IMR-90 (cell line): Measurements from ENCODE around the gene COQ4. TPM values are rescaled to one million over a fixed set of nuclear protein-coding genes. Genes with fewer than 3 reads are reported as not detected.

ENCODE experiments used
- ATAC-seq: fragments of 200-7000 bp; cut with Tn5 transposase; 2 replicates; pipeline ENCODE4 v1.9.1; 2020; ENCODE audit warnings: low read depth, mild to moderate bottlenecking, moderate library complexity
- Bru-seq: library from RNA; stranded (reverse); fragments of 400-500 nt; gene quantifications from one replicate; lab custom pipeline; 2021; lab: Mats Ljungman, UMichigan
- BruChase-seq, 2 experiments: library from RNA; stranded (reverse); fragments of 400-500 nt; gene quantifications; one replicate each; lab custom pipeline; 2021; lab: Mats Ljungman, UMichigan
- BruUV-seq: library from RNA; stranded (reverse); fragments of 400-500 nt; replicated peaks from 2 replicates; lab custom pipeline; 2021; lab: Mats Ljungman, UMichigan
- CTCF ChIA-PET: fragments of 300-600 bp; formaldehyde crosslinking; extraction: SDS; loops from one replicate; lab custom pipeline; 2021; ENCODE audit warnings: antibody characterized with exemption; lab: Yijun Ruan, JAX
- POLR2A ChIA-PET: fragments of 300-600 bp; sonication (Branson Sonifier 250); formaldehyde crosslinking; loops from one replicate; lab custom pipeline; 2022; ENCODE audit warnings: antibody characterized with exemption; ENCODE audit not compliant: unreplicated experiment; lab: Charles Lee
- DNase-seq: peaks from one replicate; pipeline ENCODE4 v3.0.0; 2013
- H2AFZ ChIP-seq: replicated peaks from 2 replicates; pipeline ENCODE3; 2013; ENCODE audit warnings: low read length, mild to moderate bottlenecking; ENCODE audit not compliant: poor library complexity
- H2AK5ac ChIP-seq: 2 replicates; pipeline ENCODE4 v1.6.1; 2013; ENCODE audit warnings: low read depth, low read length, inconsistent platforms
- H2AK9ac ChIP-seq: replicated peaks from 2 replicates; pipeline ENCODE3; 2013; ENCODE audit warnings: mild to moderate bottlenecking, low read depth, low read length, moderate library complexity; ENCODE audit not compliant: poor library complexity
- H2BK120ac ChIP-seq: 2 replicates; pipeline ENCODE4 v1.6.1; 2013; ENCODE audit warnings: low read depth, low read length, inconsistent platforms
- H2BK15ac ChIP-seq: 3 replicates; pipeline ENCODE4 v1.6.1; 2013; ENCODE audit warnings: low read depth, low read length, inconsistent platforms
- H2BK20ac ChIP-seq: 2 replicates; pipeline ENCODE4 v1.6.1; 2013; ENCODE audit warnings: low read depth, mild to moderate bottlenecking, inconsistent platforms, low read length, moderate library complexity
- H2BK5ac ChIP-seq: 2 replicates; pipeline ENCODE4 v1.6.1; 2013; ENCODE audit warnings: mild to moderate bottlenecking, low read depth, low read length, inconsistent platforms; ENCODE audit not compliant: poor library complexity, severe bottlenecking
- H3K14ac ChIP-seq: replicated peaks from 2 replicates; pipeline ENCODE4 v1.6.1; 2013; ENCODE audit warnings: low read depth, low read length, inconsistent platforms
- H3K18ac ChIP-seq: 2 replicates; pipeline ENCODE4 v1.6.1; 2013; ENCODE audit warnings: low read depth, low read length, control low read depth
- H3K23ac ChIP-seq: 2 replicates; pipeline ENCODE4 v1.6.1; 2013; ENCODE audit warnings: low read depth, low read length, inconsistent platforms
- H3K27ac ChIP-seq: 2 replicates; pipeline ENCODE4 v1.5.1; 2013; ENCODE audit warnings: mild to moderate bottlenecking, control low read depth, low read length; ENCODE audit not compliant: insufficient read depth
- H3K27me3 ChIP-seq: 2 replicates; pipeline ENCODE4 v1.6.1; 2013; ENCODE audit warnings: low read length; ENCODE audit not compliant: control insufficient read depth, insufficient read depth
- H3K36me3 ChIP-seq: 2 replicates; pipeline ENCODE4 v1.6.1; 2013; ENCODE audit warnings: low read length, mixed read lengths; ENCODE audit not compliant: control insufficient read depth, insufficient read depth
- H3K4ac ChIP-seq: 2 replicates; pipeline ENCODE4 v1.6.1; 2013; ENCODE audit warnings: low read depth, low read length, inconsistent platforms
- H3K4me1 ChIP-seq: 2 replicates; pipeline ENCODE4 v1.6.1; 2013; ENCODE audit warnings: low read length, mixed read lengths; ENCODE audit not compliant: control insufficient read depth, insufficient read depth
- H3K4me2 ChIP-seq: 2 replicates; pipeline ENCODE4 v1.6.1; 2013; ENCODE audit warnings: low read depth, mild to moderate bottlenecking, control low read depth, low read length, moderate library complexity
- H3K4me3 ChIP-seq: 2 replicates; pipeline ENCODE4 v1.5.1; 2013; ENCODE audit warnings: low read depth, mild to moderate bottlenecking, control low read depth, low read length, moderate library complexity; ENCODE audit not compliant: insufficient read depth
- H3K56ac ChIP-seq: 2 replicates; pipeline ENCODE4 v1.6.1; 2013; ENCODE audit warnings: low read length, inconsistent platforms; ENCODE audit not compliant: insufficient read depth; ENCODE audit errors: extremely low read depth
- H3K79me1 ChIP-seq, 2 experiments: 2 replicates each; pipeline ENCODE4 v1.6.1; 2013; ENCODE audit warnings: low read length in 2 of 2, inconsistent platforms in 1 of 2, low read depth in 1 of 2
- H3K9ac ChIP-seq: 2 replicates; pipeline ENCODE4 v1.6.1; 2013; ENCODE audit warnings: low read depth, low read length, control low read depth
- H3K9me1 ChIP-seq: 2 replicates; pipeline ENCODE4 v1.6.1; 2013; ENCODE audit warnings: low read length, inconsistent platforms; ENCODE audit not compliant: insufficient read depth
- H3K9me3 ChIP-seq: 2 replicates; pipeline ENCODE4 v1.6.1; 2013; ENCODE audit warnings: low read length; ENCODE audit not compliant: control insufficient read depth, insufficient read depth
- H4K20me1 ChIP-seq: 2 replicates; pipeline ENCODE4 v1.6.1; 2013; ENCODE audit warnings: low read length, inconsistent platforms; ENCODE audit not compliant: insufficient read depth
- H4K5ac ChIP-seq: 2 replicates; pipeline ENCODE4 v1.6.1; 2013; ENCODE audit warnings: mild to moderate bottlenecking, low read depth, low read length, control low read depth
- H4K8ac ChIP-seq, 2 experiments: 2 replicates each; pipeline ENCODE4 v1.6.1; 2013; ENCODE audit warnings: low read depth in 2 of 2, low read length in 2 of 2, control low read depth in 1 of 2, inconsistent platforms in 1 of 2
- H4K91ac ChIP-seq: 2 replicates; pipeline ENCODE4 v1.6.1; 2013; ENCODE audit warnings: low read depth, low read length, inconsistent platforms; ENCODE audit not compliant: insufficient read depth
- ELK1 ChIP-seq: fragments of 150-350 bp; IDR thresholded peaks from 2 replicates; pipeline ENCODE4 v1.6.1; 2016; ENCODE audit warnings: low read depth, mild to moderate bottlenecking, low read length, moderate library complexity, borderline replicate concordance
- MAFK ChIP-seq: IDR thresholded peaks from 2 replicates; pipeline ENCODE4 v1.6.1; 2012; ENCODE audit warnings: low read depth, low read length, improper control_type of control experiment
- MAZ ChIP-seq: IDR thresholded peaks from 2 replicates; pipeline ENCODE4 v1.6.1; 2012; ENCODE audit warnings: low read depth, mild to moderate bottlenecking, low read length, improper control_type of control experiment, moderate library complexity, borderline replicate concordance
- MXI1 ChIP-seq: IDR thresholded peaks from 2 replicates; pipeline ENCODE4 v1.6.1; 2012; ENCODE audit warnings: low read depth, mild to moderate bottlenecking, low read length, moderate library complexity, borderline replicate concordance
- NFE2L2 ChIP-seq: fragments of 150-350 bp; IDR thresholded peaks from 2 replicates; pipeline ENCODE4 v1.6.1; 2016; ENCODE audit warnings: low read depth, mild to moderate bottlenecking, low read length
- POLR2A ChIP-seq: IDR thresholded peaks from 2 replicates; pipeline ENCODE4 v1.6.1; 2012; ENCODE audit warnings: mild to moderate bottlenecking, low read depth, low read length
- RCOR1 ChIP-seq: IDR thresholded peaks from 2 replicates; pipeline ENCODE4 v1.6.1; 2012; ENCODE audit warnings: mild to moderate bottlenecking, low read length, improper control_type of control experiment; ENCODE audit not compliant: insufficient replicate concordance
- SMC3 ChIP-seq: fragments of 150-350 bp; IDR thresholded peaks from 2 replicates; pipeline ENCODE4 v1.6.1; 2016; ENCODE audit warnings: low read depth, mild to moderate bottlenecking, antibody characterized with exemption, low read length, moderate library complexity
- WGBS, 2 experiments: methylation state at CpG; one replicate each; pipeline versions ENCODE4 v1.1.5 to v1.1.7; 2013; ENCODE audit warnings: missing lambda C conversion rate in 2 of 2; ENCODE audit not compliant: insufficient read length in 1 of 2; ENCODE audit errors: extremely low coverage in 2 of 2; 5-methylcytosine and 5-hydroxymethylcytosine counted together
- dilution Hi-C: fragments of 300-500 bp; cut with HindIII; formaldehyde crosslinking; loops from one replicate; pipeline ENCODE4 v1.14.3; 2018; ENCODE audit warnings: low sequenced_read_pairs; ENCODE audit not compliant: unreplicated experiment
- in situ Hi-C: fragments of 300-500 bp; cut with MboI; formaldehyde crosslinking; loops from 3 replicates; pipeline ENCODE4 v1.14.3; 2019; ENCODE audit warnings: low sequenced_read_pairs, inconsistent platforms, mixed read lengths
- intact Hi-C: fragments of 100-400 bp; cut with micrococcal nuclease; formaldehyde crosslinking; loops from 2 replicates; pipeline ENCODE4 v1.10.0; 2022
- long read RNA-seq: library from polyadenylated mRNA; unstranded; transcript quantifications from one replicate; pipeline ENCODE4 v2.0.0, GENCODE V29; 2021; ENCODE audit not compliant: unreplicated experiment
- polyA plus RNA-seq, 3 experiments: library from polyadenylated mRNA; depleted of rRNA; stranded (reverse); fragments of >200 nt; gene quantifications; 2 replicates each; pipeline ENCODE4 v1.2.3, GENCODE V29; 2012; ENCODE audit warnings: low replicate concordance in 1 of 3
- total RNA-seq: library from RNA; depleted of rRNA; stranded (reverse); fragments of >200 nt; gene quantifications from 2 replicates; pipeline ENCODE4 v1.2.3, GENCODE V29; 2012; rRNA removed

Gene COQ4
- total RNA-seq (20.0 and 20.1 TPM in 2 replicates), polyA plus RNA-seq (2012; rRNA removed) (40.7 and 41.4 TPM in 2 replicates), Bru-seq, nascent RNA (percentile 66 among the genes with signal in this experiment), BruChase-seq, experiment 1, labeled RNA remaining after a 6-hour chase (percentile 87 among the genes with signal in this experiment), BruChase-seq, experiment 2, labeled RNA remaining after a 2-hour chase (percentile 85 among the genes with signal in this experiment)
- 39.1 and 45.7 TPM in 2 replicates for polyA plus RNA-seq (2012; cell fraction: cytosol; rRNA removed)
- 112 and 183 TPM in 2 replicates for polyA plus RNA-seq (2012; cell fraction: nucleus; rRNA removed; ENCODE audit: low replicate concordance)
- long read RNA-seq, transcript COQ4-201 (7 exons, 1,548 nt) = major isoform, 5 of 17 reads
- long read RNA-seq, partial matches to known transcripts = 6 of 17 reads
- long read RNA-seq, other reads (novel, unspliced or antisense) = 3 of 17 reads

GRCh38 chr9:128322404-128323211 is at the start of gene COQ4, which contains the start of gene TRUB2:
TSS of gene COQ4 (plus strand) at chr9:128322839. CDS start at chr9:128322859, 20 bp downstream.
TSS of gene TRUB2 (minus strand) at chr9:128322447. CDS start at chr9:128322408, 39 bp downstream.
- intact Hi-C loops (loop anchor here (2.0 kb wide), 1 partner anchor 28 kb away; no protein-coding TSS in a partner anchor), dilution Hi-C loops (no loop called here), in situ Hi-C loops (no loop called here)
- CTCF ChIA-PET = no interaction called here
- H3K18ac ChIP-seq = peak within 1 kb of the TSS; percentile 99
- POLR2A ChIA-PET = no interaction called here
- H3K27ac ChIP-seq = peak within 1 kb of the TSS; percentile 99
- H3K4me1 ChIP-seq = peaks cover 5% of the 10 kb centered on the region
- peak within 1 kb of the TSS; percentile 100 for H3K23ac ChIP-seq
- peak within 1 kb of the TSS; percentile 98 for H2AFZ ChIP-seq
- peaks cover 15% of the 10 kb centered on the region for H3K36me3 ChIP-seq
- peak; percentile 92 for DNase-seq
- H3K4me3 ChIP-seq = peak within 1 kb of the TSS; percentile 57
- peak within 1 kb of the TSS; percentile 99 for H2BK120ac ChIP-seq
- peaks cover 2% of the 10 kb centered on the region; the same call in 1 of the 2 replicates for H3K9me1 ChIP-seq
- peak within 1 kb of the TSS; percentile 97 for H2BK5ac ChIP-seq
- peak within 1 kb of the TSS; percentile 89 for H2AK9ac ChIP-seq
- peak within 1 kb of the TSS; percentile 100 for H4K91ac ChIP-seq
- H3K4me2 ChIP-seq = peak within 1 kb of the TSS; percentile 95
- H3K27me3 ChIP-seq = no peaks in the 10 kb centered on the region
- H3K4ac ChIP-seq = peak within 1 kb of the TSS; percentile 99
- H2BK15ac ChIP-seq = peak within 1 kb of the TSS; percentile 100
- H3K9ac ChIP-seq = peak within 1 kb of the TSS; percentile 100
- peak within 1 kb of the TSS; percentile 96 for H2AK5ac ChIP-seq
- H4K20me1 ChIP-seq = 0 out of 2 replicates have a peak, but pooled peaks cover 4% of the 10 kb centered on the region
- BruUV-seq = no TSS peak
- peak within 1 kb of the TSS; percentile 91 for H2BK20ac ChIP-seq
- TF ChIP-seq POLR2A (peak; percentile 26), NFE2L2 (no peak), ELK1 (no peak), MAFK (peak; percentile 11; the same call in 1 of the 2 replicates), RCOR1 (no peak), SMC3 (0 out of 2 replicates have a peak, but pooled peaks have one; percentile 6), MXI1 (peak; percentile 100), MAZ (peak; percentile 69)
- peak within 1 kb of the TSS; percentile 99 for H4K5ac ChIP-seq
- WGBS, 2 experiments = 0% methylated on average over 47 of the region's 83 CpGs; no CpG with 5 or more reads in 1 of the 2 experiments
- H3K79me1 ChIP-seq = peaks cover 38 to 54% of the 10 kb centered on the region in 2 experiments
- no peaks in the 10 kb centered on the region for H3K9me3 ChIP-seq
- peak within 1 kb of the TSS; percentile 99 to 100 for H4K8ac ChIP-seq
- peak; percentile 93 for ATAC-seq
- H3K56ac ChIP-seq = peak within 1 kb of the TSS; percentile 100
- H3K14ac ChIP-seq = peak within 1 kb of the TSS; percentile 99
